NCI-H2227 (cell line): Measurements from ENCODE around the gene JPH2.

Source experiments
- DNase-seq: peaks from one replicate; lab custom pipeline; 2025; ENCODE audit not compliant: unreplicated experiment; lab: John Stamatoyannopoulos, UW

Gene JPH2

GRCh38 chr20:44187772-44188709, 1.1 kb upstream of the JPH2 start:
- DNase-seq: no peak

- DNase-seq: no peak
Observed at GRCh38 chr20:44186674-44187053, 324 bp downstream of the JPH2 start.

- DNase-seq: no peak
Observed at GRCh38 chr20:44186201-44186600, 787 bp downstream of the JPH2 start.

- no peak for DNase-seq
Observed at GRCh38 chr20:44185574-44185973, 1.4 kb downstream of the JPH2 start.

- no peak for DNase-seq
Observed at GRCh38 chr20:44183282-44183681, 3.7 kb downstream of the JPH2 start.

- DNase-seq: no peak
Observed at GRCh38 chr20:44182863-44183262, 4.1 kb downstream of the JPH2 start.

GRCh38 chr20:44182135-44182765, 4.7 kb downstream of the JPH2 start:
- DNase-seq: no peak

- DNase-seq: no peak
Observed at GRCh38 chr20:44181611-44182010, 5.4 kb downstream of the JPH2 start.

GRCh38 chr20:44180814-44181213, 6.2 kb downstream of the JPH2 start:
- DNase-seq: no peak

- DNase-seq: no peak
Observed at GRCh38 chr20:44176833-44177534, 10.0 kb downstream of the JPH2 start.

GRCh38 chr20:44174996-44175765, 11.8 kb downstream of the JPH2 start:
- DNase-seq: no peak

GRCh38 chr20:44173846-44174245, 13.1 kb downstream of the JPH2 start:
- DNase-seq: no peak

- no peak for DNase-seq
Observed at GRCh38 chr20:44173116-44173515, 13.9 kb downstream of the JPH2 start.

GRCh38 chr20:44172572-44172950, 14.4 kb downstream of the JPH2 start:
- no peak for DNase-seq

GRCh38 chr20:44171775-44172571, 15.0 kb downstream of the JPH2 start:
- DNase-seq: no peak

GRCh38 chr20:44170816-44171410, 16.1 kb downstream of the JPH2 start:
- DNase-seq: no peak

- no peak for DNase-seq
Observed at GRCh38 chr20:44167736-44168135, 19.3 kb downstream of the JPH2 start.

GRCh38 chr20:44166477-44166876, 20.5 kb downstream of the JPH2 start:
- no peak for DNase-seq

GRCh38 chr20:44166008-44166407, 21.0 kb downstream of the JPH2 start:
- DNase-seq: no peak

- no peak for DNase-seq
Observed at GRCh38 chr20:44160133-44160532, 26.9 kb downstream of the JPH2 start.
